RKO (cell line): Measurements from ENCODE around the gene NMT2.
"Not testable (repeated sequence)": the region's sequence is repeated elsewhere in the genome, so short reads cannot be mapped to it uniquely, and the experiment has no call there.

Source experiments
- DNase-seq: peaks from one replicate; pipeline ENCODE4 v3.0.0-alpha.2; 2016; ENCODE audit warnings: low spot score

The NMT2 gene

DNA sequence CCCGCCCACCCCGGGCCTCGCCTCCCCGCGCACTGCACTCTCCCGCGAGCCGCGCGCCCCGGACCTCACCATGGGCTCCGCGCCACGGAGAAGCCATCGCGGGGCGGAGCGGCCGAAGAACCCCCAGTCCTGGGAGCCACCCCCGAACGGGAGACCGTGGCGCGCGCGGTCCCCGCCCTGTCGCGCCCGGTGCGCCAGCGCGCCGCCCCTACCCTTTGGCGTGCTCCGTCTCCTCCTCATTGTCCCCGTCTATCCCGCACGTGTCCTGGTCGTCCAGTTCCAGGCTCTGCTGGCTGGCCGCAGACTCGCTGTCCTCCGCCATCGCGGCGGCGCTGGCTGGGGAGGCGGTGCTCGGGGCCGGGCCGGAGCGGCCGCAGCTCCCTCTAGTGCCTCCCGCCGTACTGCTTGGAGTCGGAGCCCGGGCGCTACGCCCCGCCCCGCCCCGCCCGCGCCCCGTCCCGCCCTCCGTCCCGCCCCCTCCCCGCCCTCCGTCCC, at the start of gene NMT2:
Gene NMT2 (minus strand): TSS at position 403 of the 495 bp plus-strand sequence. CDS start 81 bp downstream, at position 322.
- peak; percentile 92 for DNase-seq

DNA sequence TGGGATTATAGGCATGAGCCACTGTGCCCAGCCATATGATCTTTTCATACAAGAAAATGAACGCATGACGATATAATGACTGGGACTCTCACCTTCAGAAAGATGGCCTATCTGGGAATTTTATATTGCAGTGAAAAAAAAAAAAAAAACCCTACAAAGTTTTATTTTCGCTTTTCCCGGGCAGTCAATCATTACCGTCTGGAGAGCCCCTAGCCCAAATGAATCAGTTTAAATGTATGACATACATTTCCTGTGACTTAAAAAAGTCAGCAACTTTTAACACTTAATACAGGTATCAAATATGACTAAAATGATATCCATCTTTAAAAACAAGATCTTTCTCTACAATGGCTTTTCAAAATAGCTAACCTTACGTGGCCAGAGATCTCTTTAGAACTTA, 48.2 kb upstream of the NMT2 start:
- DNase-seq, result no peak

DNA sequence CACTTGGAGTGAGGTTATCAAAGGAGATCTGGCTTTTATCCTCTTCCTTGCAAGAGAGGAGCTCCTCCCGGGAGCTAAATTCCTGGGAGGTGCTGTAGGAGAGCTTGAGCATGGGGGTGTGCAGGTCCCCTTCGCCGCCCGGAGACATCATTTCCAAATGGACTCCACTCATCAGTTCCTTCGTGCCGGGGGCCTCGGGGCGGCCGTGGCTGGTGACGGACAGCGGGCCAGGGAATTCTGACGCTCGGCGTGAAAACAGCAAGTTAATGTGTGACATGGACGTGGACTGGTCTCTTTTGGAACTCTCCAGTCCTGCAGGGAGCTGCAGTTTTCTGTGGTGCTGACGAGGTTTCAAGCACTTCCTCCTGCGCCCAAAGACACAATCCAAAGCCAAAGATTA, 45.7 kb upstream of the NMT2 start:
- no peak for DNase-seq

DNA sequence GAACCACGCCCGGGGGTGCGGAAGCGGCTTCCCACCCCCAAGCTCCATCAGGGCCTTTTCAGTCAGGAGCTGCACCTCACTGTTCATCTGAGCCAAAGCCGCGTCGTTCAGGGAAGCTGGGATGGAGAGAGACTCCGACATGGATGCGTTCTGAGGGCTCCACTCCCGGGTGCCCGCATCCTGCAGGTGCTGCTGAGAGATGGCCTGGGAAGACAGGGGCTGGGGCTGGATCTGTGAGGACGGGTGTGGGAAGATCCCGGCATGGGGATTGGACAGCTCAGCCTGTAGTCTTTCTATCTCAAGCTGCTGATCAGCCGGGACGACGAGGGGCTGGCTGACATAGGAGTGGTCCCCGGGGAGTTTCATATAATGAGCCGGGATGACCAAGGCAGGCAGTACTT, 45.0 kb upstream of the NMT2 start:
- DNase-seq, result no peak

DNA sequence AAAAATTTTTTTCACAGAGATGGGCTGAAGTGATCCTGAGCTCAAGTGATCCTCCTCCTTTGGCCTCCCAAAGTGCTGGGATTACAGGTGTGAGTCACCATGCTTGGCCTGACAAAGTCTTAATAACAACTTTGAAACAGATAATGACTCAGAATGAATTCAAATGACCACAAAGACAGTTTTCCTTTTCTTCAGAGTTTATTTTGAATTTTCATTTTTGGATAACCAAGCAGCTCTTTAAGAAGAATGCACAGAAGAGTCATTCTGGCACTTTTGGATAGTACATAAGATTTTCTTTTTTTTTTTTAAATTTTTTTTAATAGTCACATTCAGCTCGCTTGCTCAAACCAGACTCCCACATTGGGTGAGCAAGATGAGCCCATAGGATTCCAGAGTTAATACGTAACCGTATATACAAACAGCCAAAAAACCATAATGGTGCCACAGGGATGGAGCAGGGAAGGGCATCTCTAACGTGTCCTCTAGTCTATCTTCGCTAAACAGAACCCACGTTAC, 43.0 kb upstream of the NMT2 start:
- DNase-seq, result peak; percentile 84

DNA sequence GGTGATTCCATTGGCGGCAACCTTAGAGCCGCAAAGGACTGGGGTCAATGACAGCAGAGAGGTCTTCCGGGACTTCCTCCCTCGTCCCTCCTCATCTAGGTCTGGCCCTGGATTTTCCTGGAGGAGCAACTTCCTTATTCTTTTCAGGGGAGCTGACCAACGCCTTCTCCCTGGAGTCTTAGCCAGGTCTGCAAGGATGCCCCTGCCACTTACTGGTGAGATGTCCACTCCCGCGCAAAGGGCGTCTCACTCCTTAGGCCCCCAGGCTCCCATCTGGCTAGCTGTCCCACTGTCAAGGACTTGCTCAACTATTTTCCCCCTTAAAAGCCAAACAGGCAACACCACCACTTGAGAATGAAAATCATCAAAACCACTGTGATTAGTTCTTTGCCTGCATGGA, 42.0 kb upstream of the NMT2 start:
- DNase-seq, result no peak

DNA sequence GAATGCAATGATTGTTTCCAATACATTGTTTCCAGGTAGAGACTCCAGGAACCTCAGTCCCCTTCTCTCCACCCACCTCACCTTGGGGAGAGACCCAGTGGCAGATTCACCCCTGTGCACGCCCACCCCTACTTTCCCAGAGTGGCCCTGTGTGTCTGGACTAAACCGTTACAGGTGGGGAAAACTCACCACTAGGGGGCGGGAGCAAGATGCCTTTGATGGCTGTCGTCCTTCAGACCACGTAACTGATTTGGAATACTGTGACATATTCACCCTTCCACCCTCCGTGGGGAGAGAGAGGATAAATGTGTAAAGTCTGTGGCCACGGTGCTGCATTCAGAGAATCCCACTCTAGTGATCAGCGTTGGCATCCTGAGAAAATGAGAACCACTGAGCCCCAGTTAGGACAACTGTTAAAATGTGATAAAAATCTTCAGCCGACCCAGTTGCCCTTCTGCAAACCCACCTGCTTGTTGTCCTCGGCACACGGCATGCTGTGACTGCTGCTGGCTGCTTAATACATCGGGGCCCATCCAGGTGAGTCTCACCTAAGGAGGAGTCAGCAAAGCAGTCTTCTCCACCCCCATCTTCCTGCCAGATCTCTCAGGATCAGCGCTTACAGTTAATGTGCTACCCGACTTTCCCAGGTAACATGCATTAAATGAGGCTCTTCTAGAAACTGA, 41.5 kb upstream of the NMT2 start:
- peak; percentile 69 for DNase-seq

DNA sequence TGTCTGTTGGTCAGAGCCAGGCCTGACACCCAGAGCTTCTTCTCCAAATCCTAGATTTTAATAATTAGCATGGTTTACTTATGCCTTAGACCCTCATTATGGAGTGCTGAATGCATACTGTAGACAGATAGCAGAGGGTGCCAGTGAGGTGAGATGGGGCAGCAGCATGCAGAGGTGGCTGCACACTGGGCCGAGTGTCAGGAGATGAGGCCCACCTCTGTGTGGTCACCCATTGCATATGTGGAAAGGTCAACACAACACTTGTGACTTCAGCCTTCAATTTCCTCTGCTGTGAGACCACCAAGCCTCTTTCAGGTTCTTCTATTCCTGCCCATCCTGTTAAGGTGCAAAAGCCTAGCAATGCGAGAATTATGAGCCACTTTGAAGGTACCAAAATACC, 39.7 kb upstream of the NMT2 start:
- no peak for DNase-seq

DNA sequence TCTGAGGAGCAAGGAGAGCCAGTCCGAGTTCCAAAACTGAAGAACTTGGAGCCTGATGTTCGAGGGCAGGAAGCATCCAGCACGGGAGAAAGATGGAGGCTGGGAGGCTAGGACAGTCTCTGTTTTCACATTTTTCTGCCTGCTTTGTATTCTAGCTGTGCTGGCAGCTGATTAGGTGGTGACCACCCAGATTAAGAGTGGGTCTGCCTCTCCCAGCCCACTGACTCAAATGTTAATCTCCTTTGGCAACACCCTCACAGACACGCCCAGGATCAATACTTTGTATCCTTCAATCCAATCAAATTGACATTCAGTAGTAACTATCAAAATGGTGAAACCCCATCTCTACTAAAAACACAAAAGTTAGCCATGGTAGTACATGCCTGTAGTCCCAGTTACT, 38.9 kb upstream of the NMT2 start:
- not testable (repeated sequence) for DNase-seq

DNA sequence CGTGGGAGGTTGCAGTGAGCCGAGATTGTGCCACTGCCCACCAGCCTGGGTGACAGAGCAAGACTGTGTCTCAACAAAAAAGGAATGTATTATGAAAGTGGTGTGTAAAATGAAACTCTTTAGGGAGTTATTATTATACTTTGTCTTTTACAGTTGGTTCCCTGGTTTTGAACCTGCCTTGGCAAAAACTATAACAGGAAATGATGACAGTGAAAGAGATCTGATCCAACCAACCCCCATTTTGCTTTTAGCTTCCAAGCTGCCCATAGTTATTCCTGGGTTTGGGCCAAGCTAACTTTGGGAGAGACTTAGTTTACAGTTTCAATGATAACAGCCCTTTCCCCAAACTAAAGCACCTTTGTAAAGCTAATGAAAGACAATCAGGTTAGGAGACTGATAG, 34.1 kb upstream of the NMT2 start:
- DNase-seq, result no peak

DNA sequence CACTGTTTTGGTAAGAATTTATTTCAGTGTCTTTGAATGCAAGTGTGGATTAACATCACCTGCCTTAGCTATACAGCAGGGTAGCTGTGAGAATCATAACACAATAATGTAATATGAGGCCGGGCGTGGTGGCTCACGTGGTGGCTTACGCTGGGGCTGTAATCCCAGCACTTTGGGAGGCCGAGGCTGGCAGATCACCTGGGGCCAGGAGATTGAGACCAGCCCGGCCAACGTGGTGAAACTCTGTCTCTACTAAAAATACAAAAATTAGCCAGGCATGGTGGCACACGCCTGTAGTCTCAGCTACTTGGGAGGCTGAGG, 33.8 kb upstream of the NMT2 start:
- DNase-seq, result not testable (repeated sequence)

DNA sequence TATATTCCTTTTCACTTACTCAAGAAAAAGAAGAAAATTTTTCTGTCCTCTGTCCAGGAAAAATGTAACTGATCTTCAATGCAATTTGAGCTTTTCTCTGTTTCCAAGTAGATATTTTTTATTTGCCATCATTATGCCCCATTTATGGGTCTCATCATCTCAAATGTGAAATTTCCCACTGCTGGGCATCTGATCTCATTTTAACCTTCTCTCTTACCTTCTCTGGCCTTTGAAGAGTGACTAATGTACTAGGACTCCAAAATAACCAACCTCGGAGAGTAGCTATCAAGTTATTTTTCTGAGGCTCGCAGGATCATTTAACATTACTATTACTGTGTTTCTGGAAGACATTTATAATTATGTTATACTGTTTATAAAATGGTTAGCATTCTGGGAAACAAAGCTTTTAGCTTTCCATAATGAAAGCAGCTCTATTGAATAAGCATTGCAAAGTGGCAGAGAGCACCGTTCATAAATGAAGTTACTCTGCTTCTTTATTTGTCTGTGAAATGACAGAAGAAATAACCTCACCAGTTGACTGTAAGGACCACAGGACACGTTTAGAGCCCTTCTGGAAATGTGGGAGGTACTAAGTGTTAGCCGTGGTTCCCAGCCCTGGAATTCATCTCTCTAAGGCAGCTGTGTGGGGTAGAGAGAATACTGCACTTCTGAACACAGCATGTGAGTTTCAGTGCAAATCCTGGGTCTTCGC, 33.3 kb upstream of the NMT2 start:
- DNase-seq, result no peak

DNA sequence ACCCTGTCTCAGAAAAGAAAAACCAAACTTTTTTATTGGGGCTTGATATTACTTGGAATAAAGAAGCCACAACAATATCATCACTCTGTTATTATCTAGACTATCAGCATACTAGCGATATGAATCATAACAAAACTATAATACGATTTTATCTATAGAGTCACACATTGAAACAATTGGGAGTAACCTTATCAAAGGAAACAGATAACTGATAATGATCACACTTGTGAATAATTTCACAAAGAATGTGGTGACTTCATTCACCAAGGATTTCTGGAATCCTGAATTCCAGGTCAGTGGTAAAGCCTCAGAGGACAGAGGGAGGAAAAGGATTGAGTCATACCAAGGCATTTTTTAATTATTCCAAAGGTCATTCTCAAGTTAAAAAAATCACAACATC, 32.1 kb upstream of the NMT2 start:
- DNase-seq, result peak; percentile 92

DNA sequence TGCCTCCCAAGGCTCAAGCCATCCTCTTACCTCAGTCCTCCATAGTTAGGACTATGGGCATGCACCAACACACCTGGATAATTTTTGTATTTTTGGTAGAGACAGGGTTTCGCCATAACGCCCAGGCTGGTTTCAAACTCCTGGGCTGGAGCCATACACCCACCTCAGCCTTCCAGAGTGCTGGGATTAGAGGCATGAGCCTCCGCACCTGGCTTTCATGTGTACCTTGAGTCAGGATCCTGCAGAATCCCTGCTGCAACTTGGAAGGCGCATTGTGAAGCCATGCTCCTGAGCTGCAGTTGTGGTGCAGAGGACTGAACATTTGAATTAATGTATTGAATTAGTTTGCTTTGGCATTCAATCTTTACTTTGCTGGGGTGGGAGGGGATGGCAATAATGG, 29.4 kb upstream of the NMT2 start:
- no peak for DNase-seq

DNA sequence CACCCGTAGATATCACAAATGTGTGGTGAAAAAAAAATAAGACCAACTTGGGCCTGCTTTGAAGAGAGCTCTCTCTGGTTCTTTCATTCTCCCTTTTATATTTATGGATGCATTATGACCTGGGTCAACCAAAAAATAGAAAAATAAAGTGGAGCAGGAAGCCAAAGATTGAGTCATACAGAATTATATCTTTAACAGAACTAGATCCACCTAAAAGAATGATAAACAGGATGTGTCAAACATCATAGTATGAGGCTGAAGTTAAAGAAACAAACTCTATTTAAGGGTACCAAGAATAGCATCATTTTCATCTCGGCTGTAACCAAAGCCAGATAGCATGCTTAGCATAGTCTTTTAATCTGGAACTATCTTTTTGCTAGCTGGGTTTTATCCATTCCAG, 28.8 kb upstream of the NMT2 start:
- no peak for DNase-seq

DNA sequence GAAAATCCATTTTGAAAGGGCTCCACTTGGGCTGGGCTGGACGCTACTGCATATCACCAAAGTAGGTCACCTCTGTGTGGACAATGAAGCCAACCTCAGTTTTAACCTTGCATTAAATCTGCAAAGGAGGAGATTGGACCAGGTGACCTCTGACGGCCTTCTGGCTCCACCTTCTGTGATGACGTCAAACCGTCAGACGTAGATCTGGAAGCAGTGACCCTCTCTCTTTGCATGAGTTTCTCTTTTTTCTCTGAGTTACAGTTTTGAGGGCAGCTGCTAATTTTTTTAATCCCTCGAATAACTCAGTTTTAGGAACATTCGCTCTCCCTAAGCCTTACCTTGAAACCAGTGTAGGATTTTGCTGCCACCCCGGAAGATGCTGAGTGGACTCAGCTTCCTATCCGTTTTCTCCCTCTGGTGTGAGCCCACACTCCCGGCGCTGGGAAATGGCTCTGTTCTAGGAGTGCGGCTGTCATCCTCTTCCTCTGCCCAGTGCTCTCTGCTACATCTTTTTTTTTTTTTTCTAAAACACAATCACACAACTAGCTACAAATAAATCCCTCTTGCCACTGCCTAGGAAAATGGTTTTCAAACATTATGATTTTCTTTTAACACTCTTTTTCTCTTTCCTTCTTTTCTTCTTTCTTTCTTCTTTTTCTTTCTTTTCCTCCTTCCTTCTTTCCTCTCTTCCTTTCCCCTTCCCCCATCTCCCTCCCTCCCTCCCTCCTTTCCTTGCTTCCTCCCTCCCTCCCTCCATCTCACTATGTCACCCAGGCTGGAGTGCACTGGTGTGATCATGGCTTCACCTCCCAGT, 27.7 kb upstream of the NMT2 start:
- DNase-seq, result no peak

DNA sequence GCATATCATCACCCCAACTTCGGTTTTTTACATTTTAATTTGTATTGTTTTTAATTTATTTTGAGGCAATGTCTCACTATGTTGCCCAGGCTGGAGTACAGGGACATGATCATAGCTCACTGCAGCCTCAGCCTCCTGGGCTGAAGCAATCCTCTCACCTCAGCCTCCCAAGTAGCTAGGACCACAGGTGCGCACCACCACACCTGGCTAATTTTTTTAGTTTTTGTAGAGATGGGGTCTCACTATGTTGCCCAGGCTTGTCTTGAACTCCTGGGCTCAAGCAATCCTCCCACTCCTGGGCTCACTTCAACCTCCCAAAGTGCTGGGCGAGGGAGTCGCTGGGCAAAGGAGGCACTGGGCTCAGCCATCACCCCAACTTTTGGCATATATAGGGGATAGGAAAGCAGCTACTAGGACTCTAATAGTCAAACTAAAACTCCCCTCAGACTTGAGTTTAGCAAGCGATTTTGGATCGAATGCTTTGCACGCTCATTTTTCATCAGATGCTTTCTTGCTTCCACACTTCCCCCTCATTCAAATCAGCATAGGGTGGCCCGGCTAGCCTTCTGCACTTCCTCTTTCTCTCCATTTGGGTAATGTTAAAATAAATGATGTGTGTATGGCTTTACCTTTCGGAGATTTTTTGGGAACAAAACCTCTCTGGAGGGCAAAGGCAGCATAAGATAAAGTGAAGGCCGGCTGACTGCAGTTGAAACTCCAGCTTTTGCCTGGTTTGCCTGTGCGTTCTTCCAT, 20.8 kb upstream of the NMT2 start:
- no peak for DNase-seq

DNA sequence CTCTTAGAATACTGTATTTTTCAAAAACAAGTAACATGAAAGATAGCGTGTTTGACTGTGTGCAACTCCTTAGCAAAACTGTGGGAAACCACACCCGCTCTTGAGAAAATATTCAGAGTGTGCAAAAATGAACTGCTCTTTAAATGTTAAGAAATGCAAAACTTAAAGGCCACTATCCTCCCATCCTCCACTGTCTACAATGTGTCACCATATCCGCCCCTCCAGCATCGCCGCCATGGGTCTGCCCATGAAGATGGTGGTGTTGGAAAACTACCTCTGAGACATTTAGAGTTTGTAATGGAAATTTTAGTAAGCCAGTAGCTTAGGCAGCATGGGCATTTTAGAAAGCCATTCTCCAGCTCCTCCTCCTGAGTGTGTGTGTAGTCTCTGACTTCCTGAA, 20.1 kb upstream of the NMT2 start:
- DNase-seq, result no peak

DNA sequence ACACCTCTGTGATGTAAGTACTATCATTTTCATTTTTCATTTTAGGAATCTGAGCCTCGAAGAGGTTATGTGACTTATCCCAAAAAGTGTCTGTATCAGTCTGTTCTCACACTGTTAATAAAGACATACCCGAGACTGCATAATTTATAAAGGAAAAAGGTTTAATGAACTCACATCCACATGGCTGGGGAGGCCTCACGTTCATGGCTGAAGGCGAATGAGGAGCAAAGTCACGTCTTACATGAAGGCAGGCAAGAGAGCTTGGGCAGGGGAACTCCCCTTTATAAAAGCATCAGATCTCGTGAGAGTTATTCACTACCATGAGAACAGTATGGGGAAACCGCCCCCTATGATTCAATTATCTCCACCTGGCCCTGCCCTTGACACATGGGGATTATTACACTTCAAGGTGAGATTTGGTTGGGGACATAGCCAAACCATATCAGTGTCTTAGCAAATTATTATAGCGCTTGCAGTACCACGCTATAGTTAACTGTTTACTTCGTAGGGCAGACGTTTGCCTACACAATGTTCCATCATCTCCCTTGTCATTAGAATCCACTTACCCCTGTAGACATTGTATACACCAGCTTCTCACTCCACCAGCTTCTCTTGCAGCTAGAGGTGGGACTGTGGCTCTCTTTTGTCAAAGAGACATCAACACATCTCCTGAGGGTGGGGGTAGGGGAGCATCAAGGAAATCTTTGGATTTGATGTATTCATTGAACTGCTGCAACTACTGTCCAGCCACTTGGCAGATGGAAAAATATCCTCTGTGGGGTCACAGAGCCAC, 15.4 kb upstream of the NMT2 start:
- no peak for DNase-seq

DNA sequence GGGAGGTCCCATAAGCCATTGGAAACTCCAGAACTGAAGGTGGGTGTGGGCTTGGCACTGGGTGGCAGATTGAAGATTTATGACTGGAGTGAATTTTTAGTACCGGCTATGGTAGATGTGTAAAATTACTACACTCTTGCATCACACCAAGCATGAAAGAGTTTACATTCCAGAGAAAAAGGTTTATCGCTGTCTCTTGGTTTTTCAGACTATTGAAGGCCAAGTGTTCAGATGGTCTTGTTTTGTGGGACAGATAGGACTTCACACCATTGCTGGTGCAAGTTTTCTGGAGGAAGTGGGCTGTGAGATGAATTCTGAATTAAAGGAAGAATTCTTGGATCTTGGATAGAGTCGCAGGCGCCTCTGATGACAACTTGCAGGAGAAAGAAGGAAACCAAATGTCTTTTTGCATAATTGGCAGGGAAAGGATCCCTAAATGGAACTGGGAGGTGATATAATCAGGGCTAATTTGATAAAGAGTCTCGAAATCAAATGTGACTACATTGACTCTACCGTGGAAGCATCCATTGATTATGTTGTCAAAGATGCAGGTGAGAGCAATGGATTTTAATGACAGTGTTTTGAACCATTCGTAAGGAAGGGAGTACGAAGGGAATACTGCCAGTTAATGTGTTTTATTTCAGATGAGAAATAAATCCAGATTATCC, 14.2 kb upstream of the NMT2 start:
- no peak for DNase-seq
